K562 (cell line): ENCODE measurements around the gene RNF44.

Experiments
- BHLHE40 ChIP-seq: IDR thresholded peaks from 2 replicates; pipeline ENCODE4 v1.6.1; 2011; ENCODE audit warnings: low read length, improper control_type of control experiment
- BMI1 ChIP-seq: fragments of 150-350 bp; IDR thresholded peaks from 2 replicates; pipeline ENCODE4 v1.6.1; 2014; ENCODE audit warnings: low read length
- CCNT2 ChIP-seq: IDR thresholded peaks from 2 replicates; pipeline ENCODE4 v1.6.1; 2011; ENCODE audit warnings: borderline replicate concordance, low read depth, mild to moderate bottlenecking, moderate library complexity, mixed read lengths, low read length; ENCODE audit not compliant: insufficient read length; ENCODE audit errors: extremely low read depth
- CHD2 ChIP-seq: IDR thresholded peaks from 2 replicates; pipeline ENCODE4 v1.6.1; 2011; ENCODE audit warnings: low read depth, low read length
- CTCF ChIP-seq, 3 experiments: IDR thresholded peaks in 2 of 3; conservative IDR thresholded peaks in 1 of 3; 2 replicates each; pipeline ENCODE4 v1.5.1; 2011 to 2012; ENCODE audit warnings: low read length in 3 of 3, mild to moderate bottlenecking in 3 of 3, control low read depth in 2 of 3, improper control_type of control experiment in 1 of 3, inconsistent platforms in 1 of 3, low read depth in 1 of 3, mixed read lengths in 1 of 3, moderate library complexity in 1 of 3; ENCODE audit not compliant: insufficient read depth in 2 of 3
- EP300 ChIP-seq: IDR thresholded peaks from 2 replicates; pipeline ENCODE4 v1.6.1; 2012; ENCODE audit warnings: low read length, improper control_type of control experiment
- KDM4B ChIP-seq, 2 experiments: fragments of 450-650 bp in 1 of 2; sonication (generic) in 1 of 2; IDR thresholded peaks; 2 replicates each; pipeline ENCODE4 v1.6.1; 2016 to 2017; ENCODE audit warnings: borderline replicate concordance in 2 of 2, antibody characterized with exemption in 1 of 2, low read depth in 1 of 2, mild to moderate bottlenecking in 1 of 2
- TFAP4 ChIP-seq: sonication (generic); formaldehyde crosslinking; IDR thresholded peaks from 2 replicates; pipeline ENCODE4 v1.8.0; 2022; ENCODE audit warnings: missing genetic modification reagents, mild to moderate bottlenecking, moderate library complexity, borderline replicate concordance
- ZFX ChIP-seq: sonication (generic); formaldehyde crosslinking; IDR thresholded peaks from 2 replicates; pipeline ENCODE4 v1.8.0; 2022; ENCODE audit warnings: mild to moderate bottlenecking, missing genetic modification reagents, moderate library complexity
- ZNF140 ChIP-seq: fragments of 250-450 bp; sonication (Bioruptor Pico); IDR thresholded peaks from 2 replicates; pipeline ENCODE4 v1.8.0; 2021; ENCODE audit warnings: moderate library complexity, mild to moderate bottlenecking, inconsistent platforms
- ZNF239 ChIP-seq: fragments of 250-450 bp; sonication (Bioruptor Pico); IDR thresholded peaks from 2 replicates; pipeline ENCODE4 v1.4.0; 2020; ENCODE audit warnings: mild to moderate bottlenecking

GRCh38 chr5:176536902-176537553 is at the start of gene RNF44:
- TF ChIP-seq BMI1, result no peak
- no peak for TF ChIP-seq ZNF239 (CRISPR knock-in tag)
- TF ChIP-seq BHLHE40, result peak; percentile 97
- peak; percentile 84 for TF ChIP-seq CHD2
- TF ChIP-seq TFAP4 (CRISPR knock-in tag), result peak; percentile 11; the same call in 1 of the 2 replicates
- TF ChIP-seq CCNT2, result peak; percentile 70
- no peak for TF ChIP-seq CTCF (IDR thresholded peaks at IDR 0.05 in 2 of 3, conservative IDR thresholded peaks at IDR 0.05 in 1 of 3; ENCODE audit: insufficient read depth in 2 of 3, low read depth in 1 of 3, low read length in 3 of 3)
- TF ChIP-seq EP300, result no peak
- TF ChIP-seq KDM4B (IDR thresholded peaks at IDR 0.05; ENCODE audit: borderline replicate concordance in 2 of 2, low read depth in 1 of 2), result no peak
- TF ChIP-seq ZFX (CRISPR knock-in tag), result peak; percentile 78
- no peak for TF ChIP-seq ZNF140 (CRISPR knock-in tag)
